ENCODE results near the gene FGD4.

Gene FGD4

DNA sequence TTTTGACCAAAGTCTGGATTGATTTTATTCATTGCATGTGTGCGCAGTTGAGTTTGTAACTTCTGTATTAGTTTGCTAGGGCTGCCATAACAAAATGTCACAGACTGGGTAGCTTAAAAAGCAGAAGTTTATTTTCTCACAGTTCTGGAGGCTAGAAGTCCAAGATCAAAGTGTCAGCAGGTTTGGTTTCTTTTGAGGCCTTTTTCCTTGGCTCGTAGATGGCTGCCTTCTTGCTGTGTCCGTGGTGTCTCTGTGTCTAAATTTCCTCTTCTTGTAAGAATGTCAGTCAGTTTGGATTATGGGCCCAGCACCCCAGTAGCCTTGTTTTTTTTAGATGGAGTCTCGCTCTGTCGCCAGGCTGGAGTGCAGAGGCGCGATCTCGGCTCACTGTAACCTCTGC, 291.6 kb downstream of the FGD4 start:
- Histone ChIP-seq H3K79me2 (ENCODE audit: insufficient read depth, low read depth) (peaks cover 98% of the 10 kb centered on the region), H3K4me1 (ENCODE audit: low read depth, poor library complexity, severe bottlenecking) (peaks cover 15% of the 10 kb centered on the region), H4K20me1 (ENCODE audit: insufficient read depth) (peaks cover 6% of the 10 kb centered on the region; the same call in 1 of the 2 replicates), H3K27ac (no peak overlapping the region), H3K4me3 (IDR thresholded peaks at IDR 0.05; ENCODE audit: insufficient read depth, low read depth, low read length) (no peak overlapping the region), H3K36me3 (ENCODE audit: insufficient read depth) (no peaks in the 10 kb centered on the region), H3K4me2 (no peak overlapping the region), H3K9ac (no peak overlapping the region), H2AFZ (ENCODE audit: low read depth) (no peak overlapping the region), H3K27me3 (ENCODE audit: insufficient read depth, low read depth) (no peaks in the 10 kb centered on the region)
- TF ChIP-seq CTCF (conservative IDR thresholded peaks at IDR 0.05; ENCODE audit: low read depth, low read length): no peak

DNA sequence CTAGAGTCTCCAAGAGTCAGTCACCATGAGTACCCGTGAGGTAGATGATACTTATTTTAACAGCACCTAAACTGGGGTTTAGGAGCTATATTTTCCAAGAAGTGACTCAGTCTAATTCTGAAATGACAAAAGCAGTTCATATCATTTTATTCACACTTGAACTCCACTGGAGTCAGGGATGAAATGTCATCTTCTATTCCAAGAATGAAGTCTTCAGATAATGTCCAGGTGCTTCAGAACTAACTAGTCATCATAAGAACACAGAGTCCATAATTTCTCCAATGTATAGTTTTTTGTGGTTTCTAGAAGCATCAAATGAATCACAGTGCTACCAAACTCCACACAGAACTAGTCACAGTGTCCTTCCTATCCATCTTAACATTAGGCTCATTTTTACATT, 293.0 kb downstream of the FGD4 start:
- Histone ChIP-seq H3K9ac (no peak overlapping the region), H3K4me2 (no peak overlapping the region), H3K27me3 (ENCODE audit: insufficient read depth, low read depth) (no peaks in the 10 kb centered on the region), H3K27ac (no peak overlapping the region), H2AFZ (ENCODE audit: low read depth) (no peak overlapping the region), H3K4me3 (IDR thresholded peaks at IDR 0.05; ENCODE audit: insufficient read depth, low read depth, low read length) (no peak overlapping the region), H3K79me2 (ENCODE audit: insufficient read depth, low read depth) (peaks cover 96% of the 10 kb centered on the region), H3K36me3 (ENCODE audit: insufficient read depth) (no peaks in the 10 kb centered on the region), H4K20me1 (ENCODE audit: insufficient read depth) (peaks cover 6% of the 10 kb centered on the region; the same call in 1 of the 2 replicates), H3K4me1 (ENCODE audit: low read depth, poor library complexity, severe bottlenecking) (peaks cover 15% of the 10 kb centered on the region)
- TF ChIP-seq CTCF (conservative IDR thresholded peaks at IDR 0.05; ENCODE audit: low read depth, low read length): no peak

- H3K36me3 ChIP-seq (ENCODE audit: insufficient read depth): no peaks in the 10 kb centered on the region
Observed at GRCh38 chr12:32693036-32693435, 293.7 kb downstream of the FGD4 start.

More at GRCh38 chr12:32693036-32693435, 293.7 kb downstream of the FGD4 start:
- H3K4me2 ChIP-seq: no peak overlapping the region
- H3K27me3 ChIP-seq (ENCODE audit: insufficient read depth, low read depth): no peaks in the 10 kb centered on the region
- peaks cover 96% of the 10 kb centered on the region for H3K79me2 ChIP-seq (ENCODE audit: insufficient read depth, low read depth)
- TF ChIP-seq CTCF (conservative IDR thresholded peaks at IDR 0.05; ENCODE audit: low read depth, low read length): no peak
- no peak overlapping the region for H2AFZ ChIP-seq (ENCODE audit: low read depth)
- H3K4me1 ChIP-seq (ENCODE audit: low read depth, poor library complexity, severe bottlenecking): peaks cover 15% of the 10 kb centered on the region
- H3K4me3 ChIP-seq (IDR thresholded peaks at IDR 0.05; ENCODE audit: insufficient read depth, low read depth, low read length): no peak overlapping the region
- peaks cover 6% of the 10 kb centered on the region; the same call in 1 of the 2 replicates for H4K20me1 ChIP-seq (ENCODE audit: insufficient read depth)
- H3K9ac ChIP-seq: no peak overlapping the region
- no peak overlapping the region for H3K27ac ChIP-seq
